GM19455 (cell line): ENCODE results near the gene KIF17.

Source experiments
- ATAC-seq: cut with Tn5 transposase; IDR thresholded peaks from one replicate; pipeline ENCODE4 v1.9.1; 2021; ENCODE audit not compliant: unreplicated experiment

Gene KIF17

GRCh38 chr1:20633190-20634064 is 84.4 kb downstream of the KIF17 start, which contains the start of gene PINK1:
TSS of gene PINK1 (plus strand) at chr1:20633458. CDS start at chr1:20633549, 91 bp downstream.
- ATAC-seq, result peak; percentile 56

- ATAC-seq, result no peak
Measured at GRCh38 chr1:20632386-20632785, 85.4 kb downstream of the KIF17 start.

- ATAC-seq, result no peak
Measured at GRCh38 chr1:20630729-20631128, 87.1 kb downstream of the KIF17 start.

GRCh38 chr1:20626524-20626923 is 91.3 kb downstream of the KIF17 start:
- ATAC-seq, result no peak

- no peak for ATAC-seq
Measured at GRCh38 chr1:20626098-20626427, 91.7 kb downstream of the KIF17 start.

GRCh38 chr1:20625176-20626097 is 92.4 kb downstream of the KIF17 start:
- ATAC-seq, result no peak

GRCh38 chr1:20624709-20625108 is 93.1 kb downstream of the KIF17 start:
- no peak for ATAC-seq

GRCh38 chr1:20621012-20621411 is 96.8 kb downstream of the KIF17 start:
- ATAC-seq, result no peak

GRCh38 chr1:20619999-20620398 is 97.8 kb downstream of the KIF17 start:
- no peak for ATAC-seq

- no peak for ATAC-seq
Measured at GRCh38 chr1:20618550-20618949, 99.3 kb downstream of the KIF17 start.

- no peak for ATAC-seq
Measured at GRCh38 chr1:20616847-20617487, 100.8 kb downstream of the KIF17 start.

GRCh38 chr1:20615946-20616846 is 101.6 kb downstream of the KIF17 start:
- ATAC-seq, result no peak

GRCh38 chr1:20614131-20614579 is 103.7 kb downstream of the KIF17 start:
- no peak for ATAC-seq
